NK-92 (cell line): ENCODE data around the gene CGREF1.

ENCODE experiments used
- DNase-seq: peaks from one replicate; lab custom pipeline; 2025; ENCODE audit not compliant: unreplicated experiment; lab: John Stamatoyannopoulos, UW

Gene CGREF1

GRCh38 chr2:27050996-27051901 is 67.7 kb downstream of the CGREF1 start, which contains the start of gene AGBL5:
Gene AGBL5 (plus strand): TSS chr2:27051668. CDS start chr2:27052959, 1,291 bp downstream.
- peak; percentile 72 for DNase-seq
